ENCODE data around the gene MRPL20. TPM values are rescaled to one million over a fixed set of nuclear protein-coding genes. Genes with fewer than 3 reads are reported as not detected.
A peak's percentile ranks its signal among the peaks of the same experiment; 100 is the strongest.

MRPL20 gene
- total and polyA plus RNA-seq, 10 donors: 67.4 to 168 (median 101) TPM

GRCh38 chr1:1422465-1423244, 15.6 kb upstream of the MRPL20 start:
- 62 to 71% (median 63%) methylated on average over 24 to 29 of the region's 29 CpGs for WGBS, 5 donors

GRCh38 chr1:1421907-1422464, 14.9 kb upstream of the MRPL20 start:
- Histone ChIP-seq H3K4me1 (peaks cover 0 to 23% (median 6%) of the 10 kb centered on the region in 6 donors), H3K36me3 (no peaks in the 10 kb centered on the region), H3K27ac (no peak overlapping the region), H3K9me3 (no peaks in the 10 kb centered on the region), H3K4me3 (no peak overlapping the region), H3K27me3 (replicated peaks in 1 of 7) (peaks cover 0 to 72% (median 26%) of the 10 kb centered on the region in 7 donors)
- DNase-seq: no peak
- intact Hi-C loops (cut with DNase I; ENCODE audit: low total_unique reads): no loop called here
- TF ChIP-seq, protein P1, sequence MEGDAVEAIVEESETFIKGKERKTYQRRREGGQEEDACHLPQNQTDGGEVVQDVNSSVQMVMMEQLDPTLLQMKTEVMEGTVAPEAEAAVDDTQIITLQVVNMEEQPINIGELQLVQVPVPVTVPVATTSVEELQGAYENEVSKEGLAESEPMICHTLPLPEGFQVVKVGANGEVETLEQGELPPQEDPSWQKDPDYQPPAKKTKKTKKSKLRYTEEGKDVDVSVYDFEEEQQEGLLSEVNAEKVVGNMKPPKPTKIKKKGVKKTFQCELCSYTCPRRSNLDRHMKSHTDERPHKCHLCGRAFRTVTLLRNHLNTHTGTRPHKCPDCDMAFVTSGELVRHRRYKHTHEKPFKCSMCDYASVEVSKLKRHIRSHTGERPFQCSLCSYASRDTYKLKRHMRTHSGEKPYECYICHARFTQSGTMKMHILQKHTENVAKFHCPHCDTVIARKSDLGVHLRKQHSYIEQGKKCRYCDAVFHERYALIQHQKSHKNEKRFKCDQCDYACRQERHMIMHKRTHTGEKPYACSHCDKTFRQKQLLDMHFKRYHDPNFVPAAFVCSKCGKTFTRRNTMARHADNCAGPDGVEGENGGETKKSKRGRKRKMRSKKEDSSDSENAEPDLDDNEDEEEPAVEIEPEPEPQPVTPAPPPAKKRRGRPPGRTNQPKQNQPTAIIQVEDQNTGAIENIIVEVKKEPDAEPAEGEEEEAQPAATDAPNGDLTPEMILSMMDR (IDR thresholded peaks at IDR 0.05 in 8 of 11, conservative IDR thresholded peaks at IDR 0.05 in 3 of 11): no peak
- no peak for TF ChIP-seq POLR2AphosphoS5 (IDR thresholded peaks at IDR 0.05)
- TF ChIP-seq POLR2A (IDR thresholded peaks at IDR 0.05): no peak
- WGBS, 5 donors: 86 to 97% (median 89%) methylated on average over 5 to 7 of the region's 7 CpGs

More at GRCh38 chr1:1422465-1423244, 15.6 kb upstream of the MRPL20 start:
- Histone ChIP-seq H3K4me1 (peaks cover 0 to 27% (median 6%) of the 10 kb centered on the region in 6 donors), H3K27ac (no peak overlapping the region), H3K36me3 (no peaks in the 10 kb centered on the region), H3K4me3 (no peak overlapping the region), H3K9me3 (no peaks in the 10 kb centered on the region), H3K27me3 (replicated peaks in 1 of 7) (peaks cover 0 to 79% (median 29%) of the 10 kb centered on the region in 7 donors)
- intact Hi-C loops (cut with DNase I; ENCODE audit: low total_unique reads): no loop called here
- TF ChIP-seq, protein P1 (IDR thresholded peaks at IDR 0.05 in 8 of 11, conservative IDR thresholded peaks at IDR 0.05 in 3 of 11): no peak
- TF ChIP-seq POLR2A (IDR thresholded peaks at IDR 0.05): no peak
- no peak for TF ChIP-seq POLR2AphosphoS5 (IDR thresholded peaks at IDR 0.05)
- no peak for DNase-seq

- no peaks in the 10 kb centered on the region for H3K9me3 ChIP-seq
- no peak within 1 kb of the TSS for H3K27ac ChIP-seq
- H3K4me1 ChIP-seq: peaks cover 0 to 17% (median 6%) of the 10 kb centered on the region in 6 donors
- intact Hi-C loops (cut with DNase I; ENCODE audit: low total_unique reads): no loop called here
- TF ChIP-seq POLR2AphosphoS5 (IDR thresholded peaks at IDR 0.05): no peak
- TF ChIP-seq, protein P1 (IDR thresholded peaks at IDR 0.05 in 8 of 11, conservative IDR thresholded peaks at IDR 0.05 in 3 of 11): no peak
- no peak for TF ChIP-seq POLR2A (IDR thresholded peaks at IDR 0.05)
- H3K36me3 ChIP-seq: no peaks in the 10 kb centered on the region
- WGBS, 5 donors: 80 to 86% (median 82%) methylated on average over 9 to 18 of the region's 18 CpGs
- H3K4me3 ChIP-seq: peak within 1 kb of the TSS in 4 of 8 donors; percentile 13 to 60 (median 28)
- DNase-seq: peak; percentile 72
- peaks cover 0 to 66% (median 24%) of the 10 kb centered on the region in 7 donors for H3K27me3 ChIP-seq (replicated peaks in 1 of 7)
These were observed 14.2 kb upstream of the MRPL20 start, which contains the start of gene ANKRD65 for GRCh38 chr1:1421147-1421906. Gene ANKRD65 (minus strand): TSS chr1:1421276. CDS start chr1:1421005, 271 bp downstream.

Data from spleen (tissue), 11 donors.